ENCODE measurements around the gene KIF6.

KIF6 gene

GRCh38 chr6:39440039-39440426, 285.2 kb downstream of the KIF6 start:
- no peak for DNase-seq

- DNase-seq: no peak
Observed at GRCh38 chr6:39439342-39440038, 285.7 kb downstream of the KIF6 start.

- DNase-seq: no peak
Observed at GRCh38 chr6:39433630-39434029, 291.6 kb downstream of the KIF6 start.

- DNase-seq: no peak
Observed at GRCh38 chr6:39432330-39433025, 292.7 kb downstream of the KIF6 start.

- DNase-seq: no peak
Observed at GRCh38 chr6:39430871-39431523, 294.2 kb downstream of the KIF6 start.

- no peak for DNase-seq
Observed at GRCh38 chr6:39430446-39430845, 294.8 kb downstream of the KIF6 start.

GRCh38 chr6:39428816-39429215, 296.4 kb downstream of the KIF6 start:
- DNase-seq: no peak

GRCh38 chr6:39428152-39428551, 297.1 kb downstream of the KIF6 start:
- DNase-seq: no peak

- DNase-seq: no peak
Observed at GRCh38 chr6:39426073-39426456, 299.1 kb downstream of the KIF6 start.

- DNase-seq: no peak
Observed at GRCh38 chr6:39425346-39426072, 299.7 kb downstream of the KIF6 start.

GRCh38 chr6:39424831-39425230, 300.4 kb downstream of the KIF6 start:
- DNase-seq: no peak

- DNase-seq: no peak
Observed at GRCh38 chr6:39422238-39422637, 303.0 kb downstream of the KIF6 start.

GRCh38 chr6:39421383-39422225, 303.6 kb downstream of the KIF6 start:
- DNase-seq: no peak

GRCh38 chr6:39420300-39421265, 304.6 kb downstream of the KIF6 start:
- DNase-seq: no peak

- DNase-seq: no peak
Observed at GRCh38 chr6:39419607-39420006, 305.6 kb downstream of the KIF6 start.

GRCh38 chr6:39417440-39417839, 307.8 kb downstream of the KIF6 start:
- no peak for DNase-seq

- DNase-seq: no peak
Observed at GRCh38 chr6:39416728-39417127, 308.5 kb downstream of the KIF6 start.

GRCh38 chr6:39416026-39416425, 309.2 kb downstream of the KIF6 start:
- no peak for DNase-seq

- no peak for DNase-seq
Observed at GRCh38 chr6:39415482-39415881, 309.7 kb downstream of the KIF6 start.

- DNase-seq: no peak
Observed at GRCh38 chr6:39411465-39411864, 313.7 kb downstream of the KIF6 start.

- no peak for DNase-seq
Observed at GRCh38 chr6:39411001-39411400, 314.2 kb downstream of the KIF6 start.
